Mesodermal cell (in vitro differentiated cells): ENCODE measurements around the gene ARHGAP27.

Experiments used
- H3K27ac ChIP-seq: 2 replicates; pipeline ENCODE4 v1.7.0; 2013; ENCODE audit warnings: mild to moderate bottlenecking, low read depth, low read length, moderate library complexity; ENCODE audit not compliant: severe bottlenecking
- H3K36me3 ChIP-seq: 2 replicates; pipeline ENCODE4 v1.7.1; 2013; ENCODE audit warnings: mild to moderate bottlenecking, low read length, moderate library complexity; ENCODE audit not compliant: control insufficient read depth, insufficient read depth
- H3K4me1 ChIP-seq: one replicate; pipeline ENCODE4 v1.7.1; 2013; ENCODE audit warnings: mild to moderate bottlenecking, low read length; ENCODE audit not compliant: insufficient read depth, control insufficient read depth, poor library complexity, severe bottlenecking
- H3K4me3 ChIP-seq: 2 replicates; pipeline ENCODE4 v1.7.0; 2013; ENCODE audit warnings: low read length, control low read depth, mild to moderate bottlenecking; ENCODE audit not compliant: insufficient read depth, poor library complexity, severe bottlenecking; ENCODE audit errors: extremely low read depth
- H3K9me3 ChIP-seq: 2 replicates; pipeline ENCODE4 v1.7.1; 2013; ENCODE audit warnings: mild to moderate bottlenecking, low read length, moderate library complexity; ENCODE audit not compliant: control insufficient read depth
- whole genome bisulfite sequencing, 2 experiments: methylation state at CpG; one replicate each; pipeline ENCODE4 v1.1.5; 2013; ENCODE audit warnings: missing lambda C conversion rate in 2 of 2; ENCODE audit not compliant: insufficient coverage in 2 of 2; 5-methylcytosine and 5-hydroxymethylcytosine counted together

ARHGAP27 gene

DNA sequence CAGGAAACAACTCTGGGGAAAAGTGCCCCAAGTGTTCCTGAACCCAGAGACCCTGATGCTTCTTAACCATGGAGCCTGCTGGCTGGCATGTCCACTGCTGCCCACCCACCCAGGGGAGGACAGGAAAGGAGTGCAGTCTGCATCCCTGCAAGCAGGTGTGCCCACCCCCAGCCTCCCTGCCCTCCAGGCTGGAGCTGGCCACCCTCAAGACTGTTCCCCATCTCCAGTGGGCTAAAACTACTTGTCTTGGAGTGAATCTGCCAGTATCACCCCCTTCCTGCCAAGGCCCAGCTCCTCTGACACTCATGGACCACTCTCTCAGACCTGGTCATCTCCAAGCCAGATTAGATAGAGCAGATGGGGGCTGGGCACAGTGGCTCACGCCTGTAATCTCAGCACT lies 29.8 kb downstream of the ARHGAP27 start:
- no peak overlapping the region for H3K4me3 ChIP-seq
- WGBS, 2 experiments: 78% methylated on average over 1 of the region's 1 CpG; no CpG with 5 or more reads in 1 of the 2 experiments
- no peak overlapping the region for H3K27ac ChIP-seq
- peaks cover 2% of the 10 kb centered on the region for H3K4me1 ChIP-seq
- no peaks in the 10 kb centered on the region for H3K36me3 ChIP-seq
- no peaks in the 10 kb centered on the region for H3K9me3 ChIP-seq

DNA sequence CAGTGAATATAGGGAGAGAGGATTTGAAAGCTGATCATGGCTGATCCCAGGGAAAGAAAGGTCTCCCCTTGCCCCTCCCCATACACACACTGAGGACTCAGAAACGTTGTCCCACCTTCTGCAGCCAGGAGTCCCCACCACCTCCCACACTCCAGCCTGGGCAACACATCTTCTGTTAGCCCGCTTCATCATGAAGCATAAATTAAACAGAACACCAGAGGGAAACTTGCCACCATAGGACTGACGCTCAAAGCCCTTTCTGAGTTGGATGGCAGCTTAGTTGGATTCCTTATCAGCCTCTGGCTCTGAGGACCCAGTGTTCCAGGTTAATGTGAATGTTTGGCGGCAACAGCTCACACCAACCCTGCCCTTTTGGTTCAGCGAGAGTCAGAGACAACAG lies 33.9 kb downstream of the ARHGAP27 start:
- no peak overlapping the region for H3K27ac ChIP-seq
- H3K36me3 ChIP-seq: no peaks in the 10 kb centered on the region
- no peak overlapping the region for H3K4me3 ChIP-seq
- peaks cover 4% of the 10 kb centered on the region for H3K4me1 ChIP-seq
- WGBS, 2 experiments: 66 to 90% methylated on average over 3 to 4 of the region's 5 CpGs
- no peaks in the 10 kb centered on the region for H3K9me3 ChIP-seq

DNA sequence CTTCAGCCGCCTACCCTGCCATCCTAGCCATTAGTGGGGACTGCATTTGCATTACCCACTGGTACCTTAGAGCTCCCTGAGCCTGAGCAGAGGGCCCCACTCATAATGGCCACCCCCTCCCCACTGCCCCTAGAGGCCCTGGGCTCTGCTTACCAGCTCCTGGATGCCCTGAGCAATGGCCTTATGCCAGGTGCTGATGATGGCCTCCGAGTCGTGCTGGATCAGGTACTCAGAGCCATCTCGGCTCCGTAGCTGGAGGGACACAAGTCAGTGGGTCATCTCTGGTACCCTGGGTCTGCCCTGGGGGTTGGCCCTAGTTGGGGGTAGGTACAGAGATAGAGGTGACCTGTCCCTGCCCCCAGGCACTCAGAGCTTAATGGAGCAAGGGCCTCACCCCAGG lies 34.9 kb downstream of the ARHGAP27 start:
- Histone ChIP-seq H3K4me1 (peaks cover 4% of the 10 kb centered on the region), H3K27ac (no peak overlapping the region), H3K36me3 (no peaks in the 10 kb centered on the region), H3K4me3 (no peak overlapping the region), H3K9me3 (no peaks in the 10 kb centered on the region)
- 92 to 97% methylated on average over 5 of the region's 5 CpGs for WGBS, 2 experiments

DNA sequence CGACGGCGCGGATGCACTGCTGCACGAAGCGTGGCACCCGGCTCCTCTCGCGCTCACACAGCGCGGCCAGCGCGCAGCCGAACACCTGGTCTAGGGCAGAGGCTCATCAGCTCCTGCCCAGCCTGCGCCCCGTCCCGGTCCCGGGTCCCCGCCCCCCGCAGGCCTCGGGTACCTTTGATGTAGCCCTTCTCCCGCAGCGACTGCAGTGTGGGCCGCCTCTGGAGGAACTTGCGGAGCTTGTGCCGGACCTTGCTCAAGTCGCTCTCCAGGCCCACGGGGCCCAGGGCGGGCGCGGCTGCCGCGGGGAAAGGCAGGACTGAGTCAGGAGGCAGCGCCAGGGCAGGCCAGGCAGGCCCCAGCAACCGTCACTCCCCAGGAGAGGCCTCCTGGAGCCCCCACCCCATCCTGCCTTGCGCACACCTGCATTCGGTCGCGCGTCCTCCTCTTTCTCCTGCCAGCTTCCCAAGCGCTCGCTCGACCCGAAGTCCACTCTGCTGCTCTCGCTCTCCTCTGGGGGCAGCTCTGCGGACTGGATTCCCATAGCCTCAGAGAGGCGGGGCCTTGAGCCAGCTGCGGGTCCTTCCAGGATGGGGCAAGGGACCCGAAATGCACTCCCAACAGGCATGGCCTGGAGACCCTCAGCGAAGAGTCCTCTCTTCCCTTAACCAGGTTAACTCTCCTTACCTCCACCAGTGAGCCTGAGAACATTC lies 36.0 kb downstream of the ARHGAP27 start:
- whole genome bisulfite sequencing, 2 experiments: 94 to 96% methylated on average over 48 to 50 of the region's 50 CpGs
- Histone ChIP-seq H3K4me3 (no peak overlapping the region), H3K36me3 (no peaks in the 10 kb centered on the region), H3K9me3 (no peaks in the 10 kb centered on the region), H3K4me1 (peaks cover 4% of the 10 kb centered on the region), H3K27ac (no peak overlapping the region)

DNA sequence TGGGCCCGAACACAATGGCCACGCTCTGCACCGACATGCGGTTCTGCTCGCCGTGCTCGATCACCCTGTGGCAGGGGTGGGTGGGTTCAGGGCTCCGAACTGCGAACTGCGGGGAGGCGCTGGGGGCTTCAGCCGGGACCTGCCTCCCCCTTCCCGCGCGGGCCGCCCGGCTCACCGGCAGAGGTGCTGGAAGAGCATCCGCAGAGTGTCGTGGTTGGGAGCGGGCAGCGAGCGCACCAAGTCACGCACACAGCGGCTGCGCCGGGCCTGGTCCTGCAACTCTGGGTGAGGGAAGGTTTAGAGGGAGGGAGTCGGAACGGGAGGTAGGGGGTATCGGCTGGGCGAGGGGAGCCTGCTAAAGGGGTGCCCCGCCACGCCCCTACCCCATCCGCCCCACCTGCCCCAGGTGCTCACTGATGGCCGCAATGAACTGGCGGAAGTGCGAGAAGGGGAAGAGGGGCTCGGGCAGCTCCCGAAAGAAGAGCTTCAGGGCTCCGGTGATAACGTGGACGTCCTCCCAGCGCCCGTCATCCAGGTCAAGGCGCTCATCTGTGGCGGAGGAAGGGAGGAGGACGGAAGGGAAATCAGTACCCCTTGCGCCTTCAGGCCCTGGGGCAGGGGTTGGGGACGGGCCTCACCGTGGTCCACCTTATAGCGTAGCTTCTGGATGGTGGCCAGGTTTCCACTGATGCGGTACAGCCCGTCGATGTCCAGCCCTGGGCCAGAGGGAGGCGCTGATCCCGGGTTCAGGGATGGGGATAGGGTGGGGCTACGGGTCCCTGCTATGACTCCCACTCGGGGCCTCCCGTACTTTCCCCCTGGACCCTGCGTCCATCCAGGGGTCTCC lies 36.9 kb downstream of the ARHGAP27 start:
- H3K27ac ChIP-seq: no peak overlapping the region
- peaks cover 4% of the 10 kb centered on the region for H3K4me1 ChIP-seq
- WGBS, 2 experiments: 95% methylated on average over 44 to 57 of the region's 60 CpGs
- no peak overlapping the region for H3K4me3 ChIP-seq
- no peaks in the 10 kb centered on the region for H3K9me3 ChIP-seq
- H3K36me3 ChIP-seq: no peaks in the 10 kb centered on the region

DNA sequence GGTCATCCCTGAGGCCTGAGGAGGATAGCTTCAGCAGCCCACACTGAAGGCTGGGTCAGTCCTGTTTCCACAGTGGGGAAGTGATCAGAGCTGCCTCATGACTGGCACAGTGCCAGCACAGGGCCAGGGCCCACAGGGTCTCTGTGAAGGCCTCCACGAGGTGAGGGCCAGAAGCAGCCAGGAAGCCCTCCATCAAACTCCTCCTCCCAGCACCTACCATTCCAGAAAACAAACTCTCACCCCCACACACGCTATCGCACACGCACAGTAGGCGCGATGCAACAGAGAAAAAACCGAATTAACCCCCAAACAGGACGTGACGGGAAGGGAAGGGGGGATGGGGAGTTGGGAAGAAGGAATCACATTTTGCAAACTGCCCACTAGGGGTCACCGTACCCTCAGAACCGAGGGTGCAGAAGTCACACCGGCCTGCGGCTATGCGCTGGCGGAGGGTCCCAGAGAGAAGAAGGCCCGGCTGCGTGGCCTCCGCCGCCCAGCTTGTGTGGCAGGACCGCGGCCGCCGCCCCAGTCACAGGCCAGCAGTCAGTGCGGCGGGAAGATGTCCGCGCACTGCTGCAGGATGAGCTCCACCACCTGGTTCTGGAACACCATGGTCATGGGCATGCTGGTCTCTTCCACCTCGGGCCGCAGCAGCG lies 37.6 kb downstream of the ARHGAP27 start:
- no peak overlapping the region for H3K4me3 ChIP-seq

DNA sequence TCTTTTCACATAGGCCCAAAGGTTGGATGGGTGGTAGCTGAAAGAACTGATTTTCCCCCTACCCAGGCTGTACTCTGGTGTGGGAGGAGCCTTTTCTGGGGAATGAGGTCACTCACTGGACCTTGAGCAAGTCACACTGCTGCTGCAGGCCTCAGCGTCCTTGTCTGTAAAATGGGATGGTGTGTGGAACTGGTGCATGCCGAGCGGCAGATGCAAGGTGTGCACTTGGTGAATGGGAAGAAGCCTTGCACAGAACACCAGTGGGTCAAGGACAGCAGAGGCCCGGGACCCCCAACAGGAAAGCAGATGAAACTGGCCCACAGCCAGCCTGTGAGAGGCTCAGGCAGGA lies 38.1 kb downstream of the ARHGAP27 start:
- Histone ChIP-seq H3K27ac (no peak overlapping the region), H3K4me3 (no peak overlapping the region), H3K4me1 (peaks cover 4% of the 10 kb centered on the region), H3K9me3 (no peaks in the 10 kb centered on the region), H3K36me3 (no peaks in the 10 kb centered on the region)
- WGBS, 2 experiments: 93 to 94% methylated on average over 4 of the region's 4 CpGs

More for the DNA sequence above, 37.6 kb downstream of the ARHGAP27 start:
- 22 to 29% methylated on average over 18 to 22 of the region's 30 CpGs for WGBS, 2 experiments
- no peaks in the 10 kb centered on the region for H3K9me3 ChIP-seq
- no peak overlapping the region for H3K27ac ChIP-seq
- no peaks in the 10 kb centered on the region for H3K36me3 ChIP-seq
- peaks cover 4% of the 10 kb centered on the region for H3K4me1 ChIP-seq

DNA sequence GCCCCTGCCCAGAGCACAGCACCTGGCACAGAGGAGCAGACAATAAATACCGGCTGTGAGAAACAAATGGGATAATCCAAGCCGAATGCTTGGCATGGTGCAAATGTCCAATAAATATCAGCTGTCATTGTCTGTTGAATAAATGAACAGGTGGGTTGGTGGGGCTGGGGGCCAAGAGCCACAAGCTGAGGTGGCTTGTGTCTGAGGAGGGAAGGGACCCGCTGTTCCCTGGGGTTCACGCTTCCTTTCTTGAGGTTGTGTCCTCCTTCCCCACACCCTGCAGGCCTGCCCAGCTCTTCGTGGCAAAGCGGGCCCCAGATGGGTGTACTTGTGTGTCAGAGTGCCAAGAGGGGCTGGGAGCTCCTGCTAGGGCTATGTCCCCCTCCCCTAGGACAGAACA lies 38.6 kb downstream of the ARHGAP27 start:
- Histone ChIP-seq H3K4me1 (peaks cover 4% of the 10 kb centered on the region), H3K9me3 (no peaks in the 10 kb centered on the region), H3K27ac (no peak overlapping the region), H3K4me3 (no peak overlapping the region), H3K36me3 (no peaks in the 10 kb centered on the region)
- WGBS, 2 experiments: 92 to 100% methylated on average over 2 of the region's 6 CpGs

DNA sequence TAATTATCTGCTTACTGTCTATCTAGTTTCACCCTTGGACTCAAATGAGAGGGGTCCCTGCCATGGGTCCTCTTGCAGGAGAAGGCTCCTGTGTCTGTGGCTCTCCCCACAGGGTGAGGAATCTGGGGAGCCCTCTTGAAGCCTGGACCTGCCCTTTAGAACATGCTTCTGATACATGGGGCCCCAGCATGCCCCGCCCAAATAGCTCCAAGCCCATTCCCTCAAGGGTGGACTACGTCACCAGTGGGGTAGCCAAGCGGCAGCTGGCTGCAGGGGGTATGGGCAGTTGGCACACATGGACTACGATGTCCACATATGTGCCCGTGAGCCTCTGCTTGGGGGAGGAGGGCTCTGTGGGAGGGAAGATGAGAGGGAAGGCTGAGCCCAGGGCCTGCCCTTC lies 39.3 kb downstream of the ARHGAP27 start:
- H3K27ac ChIP-seq: no peak overlapping the region
- H3K4me3 ChIP-seq: no peak overlapping the region
- no peaks in the 10 kb centered on the region for H3K36me3 ChIP-seq
- 93 to 94% methylated on average over 3 to 5 of the region's 5 CpGs for WGBS, 2 experiments
- H3K9me3 ChIP-seq: no peaks in the 10 kb centered on the region
- peaks cover 4% of the 10 kb centered on the region for H3K4me1 ChIP-seq

DNA sequence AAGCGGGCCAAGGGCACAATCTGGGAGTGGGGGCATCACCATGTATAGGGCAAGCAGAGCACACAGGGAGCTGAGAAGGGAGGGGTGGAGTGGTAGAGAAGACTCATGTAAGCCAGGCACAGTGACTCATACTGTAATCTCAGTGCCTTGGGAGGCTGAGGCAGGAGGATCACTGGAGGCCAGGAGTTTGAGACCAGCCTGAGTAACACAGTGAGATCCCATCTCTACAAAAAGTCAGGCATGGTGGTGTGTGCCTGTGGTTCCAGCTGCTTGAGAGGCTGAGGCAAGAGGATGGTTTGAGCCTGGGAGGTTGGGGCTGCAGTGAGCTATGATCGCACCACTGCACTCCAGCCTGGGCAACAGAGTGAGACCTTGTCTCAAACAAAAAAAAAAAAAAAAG lies 40.8 kb downstream of the ARHGAP27 start:
- WGBS, 2 experiments: 88 to 100% methylated on average over 1 to 2 of the region's 2 CpGs
- no peaks in the 10 kb centered on the region for H3K36me3 ChIP-seq
- no peak overlapping the region for H3K27ac ChIP-seq
- no peaks in the 10 kb centered on the region for H3K9me3 ChIP-seq
- H3K4me3 ChIP-seq: no peak overlapping the region
- peaks cover 4% of the 10 kb centered on the region for H3K4me1 ChIP-seq
